SH-SY5Y (cell line): ENCODE data around the gene SLITRK3.

Experiments
- GATA2 ChIP-seq: IDR thresholded peaks from 2 replicates; pipeline ENCODE4 v1.6.1; 2011; ENCODE audit warnings: mild to moderate bottlenecking, low read depth, low read length
- GATA3 ChIP-seq: IDR thresholded peaks from 2 replicates; pipeline ENCODE4 v1.6.1; 2011; ENCODE audit warnings: low read depth, mild to moderate bottlenecking, low read length, moderate library complexity

DNA sequence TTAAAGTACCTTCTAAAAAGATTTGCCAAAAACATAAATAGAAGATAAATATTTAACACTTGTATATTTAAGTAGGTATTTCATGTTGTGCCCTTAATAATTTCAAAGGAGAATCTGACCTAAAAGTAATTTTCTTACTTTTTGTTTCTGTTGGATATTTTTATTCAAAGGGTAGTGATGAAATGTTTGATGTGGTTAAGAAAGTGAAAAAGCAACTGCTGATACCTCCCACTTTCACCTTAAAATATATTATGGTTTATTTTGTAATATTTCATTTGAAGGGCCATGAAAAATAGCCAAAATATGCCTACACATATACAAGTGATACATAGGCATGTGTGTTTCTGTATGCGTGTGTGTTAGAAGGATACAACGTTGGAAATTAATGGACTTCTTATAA lies 5.8 kb upstream of the SLITRK3 start:
- TF ChIP-seq GATA2 (no peak), GATA3 (no peak)
